Activated CD4-positive, alpha-beta T cell treated with anti-CD3 and anti-CD28 coated beads for 1 hour (primary cell): ENCODE data around the gene ANKRD65.
"Not testable (repeated sequence)": the region's sequence is repeated elsewhere in the genome, so short reads cannot be mapped to it uniquely, and the experiment has no call there.

Experiments
- DNase-seq: peaks from one replicate; pipeline ENCODE4 v3.0.0-alpha.2; 2020

Gene ANKRD65

DNA sequence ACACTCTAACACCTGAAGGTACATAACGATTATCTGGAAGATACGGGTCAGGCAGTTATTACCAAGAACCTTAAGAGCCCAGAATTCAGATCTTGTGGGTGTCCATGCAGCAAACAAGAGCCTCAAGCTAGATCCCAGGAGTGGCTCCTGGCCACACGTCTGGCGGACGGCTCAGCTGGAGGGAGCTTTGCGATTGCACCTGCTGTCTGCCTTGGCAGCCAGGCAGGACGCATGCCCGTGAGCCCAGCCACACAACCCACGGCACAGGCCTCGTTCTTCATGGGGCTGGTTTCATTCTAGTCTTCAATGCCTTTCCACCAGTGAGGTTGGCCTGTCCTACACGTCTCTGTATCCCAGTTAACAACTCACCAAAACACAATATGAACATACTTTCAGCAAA, 27.6 kb downstream of the ANKRD65 start:
- DNase-seq: no peak

- no peak for DNase-seq
Measured at GRCh38 chr1:1393014-1393413, 28.1 kb downstream of the ANKRD65 start.

- no peak for DNase-seq
Measured at GRCh38 chr1:1391225-1391624, 29.9 kb downstream of the ANKRD65 start.

- DNase-seq: no peak
Measured at GRCh38 chr1:1390675-1391074, 30.4 kb downstream of the ANKRD65 start.

GRCh38 chr1:1388078-1388472, 33.0 kb downstream of the ANKRD65 start:
- no peak for DNase-seq

DNA sequence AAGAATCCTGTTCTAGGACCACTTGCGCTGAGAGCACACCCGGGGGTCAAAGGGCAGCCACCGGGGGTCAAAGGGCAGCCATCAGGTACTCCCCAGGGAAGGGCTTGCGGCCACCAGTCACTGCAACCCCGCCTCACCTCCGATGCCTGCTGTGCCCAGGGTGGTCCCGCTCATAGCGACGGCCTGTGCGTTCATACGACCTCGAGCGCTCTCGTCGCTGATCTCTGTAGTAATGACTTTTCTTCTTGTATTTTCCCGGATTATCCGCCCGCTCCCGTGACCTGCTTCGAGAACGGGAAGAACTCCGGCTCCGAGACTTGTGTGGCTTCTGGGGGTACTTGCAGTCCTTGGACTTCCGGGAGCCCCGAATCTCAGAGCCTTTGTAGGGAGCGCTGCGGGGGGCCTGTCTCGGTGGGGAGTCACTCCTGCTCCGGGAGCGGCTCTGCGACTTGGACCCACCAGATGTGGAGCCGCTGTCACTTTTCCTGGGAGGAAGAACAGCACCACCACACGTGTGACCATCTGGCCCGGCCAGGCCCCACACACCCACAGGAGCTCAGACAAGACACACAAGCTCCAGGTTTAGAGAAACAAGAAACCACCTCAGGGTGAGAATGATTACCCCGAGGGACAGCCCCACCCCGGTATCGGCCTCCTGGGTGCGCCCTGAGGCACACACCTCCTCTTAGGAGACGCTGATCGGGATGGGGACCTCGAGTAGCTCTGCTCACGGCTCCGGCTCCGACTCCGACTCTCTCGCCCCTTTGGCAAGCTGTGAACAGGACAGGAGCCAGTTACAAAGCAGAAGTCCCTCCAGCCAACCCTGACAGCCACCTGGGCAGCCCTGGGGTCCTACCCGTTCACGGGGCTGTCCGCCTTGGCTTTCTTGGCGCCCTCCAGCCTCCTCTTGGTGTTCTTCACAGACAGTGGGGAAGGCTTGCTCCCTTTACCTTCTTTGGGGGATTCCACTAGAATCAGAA, 33.7 kb downstream of the ANKRD65 start:
- DNase-seq: no peak

DNA sequence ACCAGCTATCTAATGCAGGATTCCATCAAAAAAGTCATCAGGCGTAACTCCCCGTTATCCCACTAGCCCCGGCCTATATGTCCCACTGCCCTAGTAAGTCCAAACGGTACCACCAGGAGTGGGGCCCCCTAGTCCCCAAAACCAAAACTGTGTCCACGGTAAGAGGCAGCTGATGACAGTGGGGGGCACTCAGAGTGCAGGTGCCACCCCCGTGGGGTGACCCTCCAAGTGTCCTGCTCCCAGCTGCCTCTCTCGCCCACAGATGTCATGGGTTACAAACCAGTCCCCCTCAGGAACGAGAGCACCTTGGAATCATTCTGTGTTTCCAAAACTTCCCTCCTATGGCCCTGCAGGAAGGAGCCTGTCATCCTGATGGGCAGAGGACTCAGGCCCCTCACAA, 35.1 kb downstream of the ANKRD65 start:
- no peak for DNase-seq

DNA sequence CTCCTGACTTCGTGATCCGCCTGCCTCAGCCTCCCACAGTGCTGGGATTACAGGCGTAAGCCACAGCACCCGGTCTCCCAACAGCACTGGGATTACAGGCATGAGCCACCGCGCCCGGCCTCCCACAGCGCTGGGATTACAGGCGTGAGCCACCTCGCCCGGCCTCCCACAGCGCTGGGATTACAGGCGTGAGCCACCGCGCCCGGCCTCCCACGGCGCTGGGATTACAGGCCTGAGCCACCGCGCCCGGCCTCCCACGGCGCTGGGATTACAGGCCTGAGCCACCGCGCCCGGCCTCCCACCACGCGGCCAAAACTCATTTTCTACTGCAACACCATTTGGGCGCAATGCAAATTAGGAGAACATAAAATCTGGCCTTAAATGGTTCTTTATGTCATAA, 35.7 kb downstream of the ANKRD65 start:
- DNase-seq: not testable (repeated sequence)

- no peak for DNase-seq
Measured at GRCh38 chr1:1381294-1381693, 39.8 kb downstream of the ANKRD65 start.

DNA sequence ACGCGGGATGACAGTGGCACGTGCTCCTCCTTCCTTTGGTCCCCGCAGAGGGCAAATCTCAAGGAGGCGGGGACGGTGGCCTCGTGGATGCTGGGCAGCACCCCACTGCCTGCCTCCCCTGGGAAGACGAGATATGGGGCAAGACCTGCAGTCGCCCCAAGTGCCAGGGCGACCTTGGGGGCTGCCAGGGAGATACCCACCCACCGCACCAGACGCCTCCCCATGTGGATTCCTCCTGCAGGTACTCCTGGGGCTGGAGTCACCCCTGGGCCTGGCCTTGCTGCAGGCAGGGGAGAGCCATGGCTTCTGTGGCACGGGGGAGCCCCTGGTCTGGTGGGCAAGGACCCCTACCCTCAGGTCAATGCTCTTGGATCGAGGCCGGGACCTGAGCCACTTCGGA, 40.2 kb downstream of the ANKRD65 start:
- DNase-seq: no peak

DNA sequence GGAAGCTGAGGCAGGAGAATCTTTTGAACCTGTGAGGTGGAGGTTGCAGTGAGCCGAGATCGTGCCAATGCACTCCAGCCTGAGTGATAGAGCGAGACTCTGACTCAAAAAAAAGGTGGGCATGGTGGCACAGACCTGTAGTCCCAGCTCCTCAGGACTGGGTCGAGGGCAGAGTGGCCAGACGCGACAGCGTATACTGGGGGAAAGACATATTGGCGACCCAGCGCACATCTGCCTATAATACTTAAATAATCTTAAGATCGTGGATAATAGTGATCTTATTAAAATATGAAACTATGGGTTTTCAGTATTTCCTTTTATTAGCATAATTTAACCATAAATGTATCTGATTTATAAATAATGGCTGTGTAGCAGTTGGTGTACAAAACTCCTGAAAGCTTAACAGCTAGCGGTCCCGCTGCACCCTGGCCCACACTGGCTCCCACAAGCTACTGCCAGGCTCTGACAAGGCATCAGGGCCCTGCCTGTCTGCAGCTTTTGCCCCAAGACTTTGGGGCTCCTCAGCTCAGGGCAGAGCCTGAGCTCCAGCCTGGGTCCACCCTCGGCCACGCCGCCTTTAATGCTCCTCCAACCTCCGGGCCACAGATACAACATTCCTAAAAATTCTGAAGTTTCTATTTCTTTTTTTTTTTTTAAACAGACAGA, 43.4 kb downstream of the ANKRD65 start:
- DNase-seq: no peak

DNA sequence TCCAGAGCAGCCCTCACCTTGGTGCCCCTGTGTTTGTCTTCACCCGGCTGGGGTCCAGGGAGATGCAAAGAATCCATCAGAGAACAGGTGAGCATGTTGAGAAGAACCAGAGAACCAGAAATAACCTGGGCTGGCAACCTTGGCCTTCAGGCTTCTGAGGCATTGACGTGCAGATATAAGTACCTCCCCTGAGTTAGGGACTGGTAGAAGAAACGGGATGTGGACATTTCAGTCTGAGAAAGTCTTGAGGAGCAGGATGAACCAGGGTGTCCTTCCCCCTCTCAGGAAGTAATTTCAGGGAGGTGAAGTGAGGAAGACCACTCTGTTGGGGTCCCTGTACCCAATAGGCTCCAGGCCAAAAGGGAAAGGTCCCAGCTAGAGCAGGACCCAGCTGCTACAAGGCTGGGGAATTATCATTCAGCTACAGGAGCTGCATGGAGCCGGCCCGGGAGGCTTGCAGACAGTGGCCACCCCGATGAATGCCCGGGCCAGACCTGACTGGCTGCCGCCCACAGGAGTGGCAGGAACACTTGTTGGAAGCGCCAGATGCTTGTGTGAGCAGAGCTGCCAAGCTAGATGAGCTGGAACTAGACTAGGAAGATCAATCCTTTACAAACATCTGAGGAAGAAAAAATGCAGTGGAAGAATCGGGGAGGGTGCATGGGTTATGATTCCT, 44.4 kb downstream of the ANKRD65 start:
- DNase-seq: no peak

- DNase-seq: peak; percentile 92
Measured at GRCh38 chr1:1374929-1375662, 46.0 kb downstream of the ANKRD65 start, which contains the start of gene AURKAIP1. Gene AURKAIP1, minus strand, starts transcription at chr1:1375207. Its CDS starts 451 bp downstream, at chr1:1374756.

DNA sequence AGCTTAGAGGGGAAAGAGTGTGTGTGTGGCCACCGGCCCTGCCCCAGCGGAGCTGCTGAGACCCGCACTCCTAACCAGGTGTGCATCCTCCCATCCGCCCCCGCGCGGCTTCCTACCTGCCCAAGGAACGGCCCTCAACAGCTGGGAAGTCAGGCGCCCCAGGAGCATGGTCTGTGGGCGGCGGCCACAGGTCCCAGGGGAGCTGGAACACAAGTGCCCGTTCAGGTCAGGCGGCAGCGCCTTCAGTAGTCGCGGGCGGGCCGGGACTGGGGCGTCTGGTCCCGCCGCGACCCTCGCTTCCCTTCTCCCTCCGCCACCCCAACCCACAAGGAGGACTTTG, 46.5 kb downstream of the ANKRD65 start:
- no peak for DNase-seq

DNA sequence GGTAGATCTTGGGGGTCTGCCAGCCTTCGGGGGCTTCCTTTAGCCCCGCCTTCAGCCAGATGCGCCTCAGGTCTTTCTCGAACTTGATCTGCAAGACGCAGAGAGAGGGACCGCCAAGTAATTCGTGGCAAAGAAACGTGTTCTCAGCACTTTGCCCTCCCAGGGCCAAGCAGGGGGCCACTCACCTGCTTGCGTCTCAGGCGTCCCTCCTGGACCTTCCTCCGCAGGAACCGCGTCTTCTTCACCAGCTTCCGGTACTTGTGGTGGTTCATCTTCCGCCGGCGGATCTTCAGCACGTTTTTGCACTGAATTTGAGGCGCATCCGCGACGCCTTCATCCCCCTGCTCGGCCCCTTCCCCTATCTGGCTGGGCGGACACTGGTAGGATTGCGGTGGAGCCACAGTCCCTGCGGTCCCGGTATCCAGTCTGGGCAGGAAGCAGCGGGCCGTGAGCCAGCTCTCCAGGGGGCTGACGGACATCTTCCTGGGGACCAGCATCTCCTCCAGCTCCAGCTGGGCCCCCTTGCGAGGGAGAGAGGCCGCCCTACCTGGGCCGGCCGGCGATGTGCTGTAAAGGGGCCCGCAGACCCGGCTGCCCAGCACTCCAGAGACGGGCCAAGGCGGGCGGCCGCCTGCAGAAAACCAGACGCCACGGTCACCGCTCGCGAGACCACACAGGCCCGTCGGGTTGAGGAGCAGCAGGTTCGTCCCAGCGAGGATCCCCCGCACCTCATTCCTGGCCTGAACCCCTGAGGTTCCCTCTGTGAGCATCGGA, 47.1 kb downstream of the ANKRD65 start:
- no peak for DNase-seq

- DNase-seq: no peak
Measured at GRCh38 chr1:1373051-1373814, 47.8 kb downstream of the ANKRD65 start.

DNA sequence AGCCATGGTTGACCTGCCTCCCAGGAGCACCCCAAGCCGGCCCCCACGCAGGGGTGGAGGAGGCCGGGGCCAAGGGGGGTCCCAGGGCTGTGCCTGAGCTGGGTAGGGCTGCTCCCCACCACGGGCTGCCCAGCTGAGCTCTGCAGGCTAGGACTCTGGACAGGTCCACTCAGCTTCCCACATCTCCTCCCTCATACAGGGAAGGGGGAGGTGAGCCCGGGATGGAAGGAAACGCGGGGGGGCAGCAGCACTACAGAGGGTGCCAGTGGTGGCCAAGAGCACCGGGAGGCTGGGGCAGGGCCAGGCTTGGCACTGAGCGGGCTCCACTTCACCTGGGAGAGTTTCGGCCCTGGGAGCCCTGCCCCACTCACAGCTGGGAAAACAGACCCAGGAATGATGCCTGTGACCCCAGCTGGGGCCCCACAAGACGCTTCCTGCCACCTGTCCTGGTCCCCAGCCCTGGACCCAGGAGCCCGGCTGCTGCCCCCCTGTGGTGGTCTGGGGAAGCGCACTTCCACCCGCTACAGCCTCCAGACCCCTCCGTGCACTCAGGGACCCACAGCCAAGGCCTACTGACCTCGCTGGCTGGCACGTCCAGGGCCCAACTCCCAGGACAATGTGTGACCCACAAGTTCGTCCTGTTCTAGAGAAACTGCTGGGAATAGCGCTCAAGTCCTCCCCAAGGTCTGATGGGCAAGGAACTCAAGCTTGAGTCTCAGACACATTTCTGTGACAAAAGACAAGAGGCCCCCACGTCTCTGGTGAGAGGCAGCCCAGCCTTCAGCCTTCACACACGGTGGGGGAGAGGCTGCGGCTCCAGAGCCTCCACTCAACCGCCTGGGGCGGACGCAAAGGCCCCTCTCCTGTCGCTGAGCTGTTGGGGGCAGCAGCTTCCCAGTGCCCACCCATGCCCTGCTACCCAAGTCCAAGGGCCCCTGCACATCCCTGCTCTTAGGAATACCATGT, 49.0 kb downstream of the ANKRD65 start:
- peak; percentile 67 for DNase-seq

- peak; percentile 34 for DNase-seq
Measured at GRCh38 chr1:1371364-1371745, 49.7 kb downstream of the ANKRD65 start.

DNA sequence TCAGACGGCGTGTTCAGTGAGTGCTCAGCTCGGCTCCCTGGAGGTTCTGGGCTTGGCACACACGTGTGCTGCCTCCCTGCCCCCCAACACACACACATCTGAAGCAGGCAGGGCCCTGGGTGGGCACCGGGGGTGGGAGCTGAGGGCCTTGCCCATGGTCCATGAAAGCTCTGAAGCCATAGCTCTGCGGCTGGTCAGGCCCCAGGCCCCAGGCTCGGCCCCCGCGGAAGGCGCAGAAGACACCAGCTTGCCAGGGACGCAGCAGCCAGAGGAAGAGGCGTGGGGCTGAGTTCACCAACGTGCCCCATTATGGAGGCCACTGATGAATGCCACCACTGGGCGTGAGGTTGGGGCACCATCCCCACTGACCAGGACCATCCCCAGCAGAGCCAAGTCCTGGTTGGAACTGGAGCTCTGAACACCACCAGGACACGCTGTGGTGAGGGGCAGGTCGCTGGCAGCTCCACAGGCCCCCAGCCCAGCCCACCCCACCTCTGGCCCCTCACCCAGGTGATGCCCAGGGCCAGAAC, 50.2 kb downstream of the ANKRD65 start:
- no peak for DNase-seq

GRCh38 chr1:1370094-1370493, 51.0 kb downstream of the ANKRD65 start:
- DNase-seq: not testable (repeated sequence)
